Activated naive CD4-positive, alpha-beta T cell treated with anti-CD3 and anti-CD28 coated beads, Interleukin-2, amount 50 U/mL, for 24 hours (primary cell): ENCODE data around the gene FAM240B.

Experiments used
- H3K27ac Mint-ChIP-seq: one replicate; pipeline ENCODE4 v1.8.0; 2021; ENCODE audit warnings: mild to moderate bottlenecking, mixed read lengths
- H3K27me3 Mint-ChIP-seq: one replicate; pipeline ENCODE4 v1.8.0; 2021; ENCODE audit warnings: mixed read lengths
- H3K36me3 Mint-ChIP-seq: one replicate; pipeline ENCODE4 v1.8.0; 2021; ENCODE audit warnings: mixed read lengths
- H3K4me1 Mint-ChIP-seq: one replicate; pipeline ENCODE4 v1.8.0; 2021; ENCODE audit warnings: mixed read lengths
- H3K4me3 Mint-ChIP-seq: one replicate; pipeline ENCODE4 v1.8.0; 2021; ENCODE audit warnings: mild to moderate bottlenecking, mixed read lengths
- H3K9me3 Mint-ChIP-seq: one replicate; pipeline ENCODE4 v1.8.0; 2021; ENCODE audit warnings: mixed read lengths

FAM240B gene

GRCh38 chr9:38720083-38720745, at the start of gene FAM240B:
TSS of gene FAM240B (minus strand) at chr9:38720133. CDS start at chr9:38703999, 16,134 bp downstream.
- Mint-ChIP-seq H3K4me1 (no peaks in the 10 kb centered on the region), H3K9me3 (no peaks in the 10 kb centered on the region), H3K4me3 (no peak within 1 kb of the TSS), H3K27me3 (peaks cover 4% of the 10 kb centered on the region), H3K36me3 (no peaks in the 10 kb centered on the region), H3K27ac (no peak within 1 kb of the TSS)

DNA sequence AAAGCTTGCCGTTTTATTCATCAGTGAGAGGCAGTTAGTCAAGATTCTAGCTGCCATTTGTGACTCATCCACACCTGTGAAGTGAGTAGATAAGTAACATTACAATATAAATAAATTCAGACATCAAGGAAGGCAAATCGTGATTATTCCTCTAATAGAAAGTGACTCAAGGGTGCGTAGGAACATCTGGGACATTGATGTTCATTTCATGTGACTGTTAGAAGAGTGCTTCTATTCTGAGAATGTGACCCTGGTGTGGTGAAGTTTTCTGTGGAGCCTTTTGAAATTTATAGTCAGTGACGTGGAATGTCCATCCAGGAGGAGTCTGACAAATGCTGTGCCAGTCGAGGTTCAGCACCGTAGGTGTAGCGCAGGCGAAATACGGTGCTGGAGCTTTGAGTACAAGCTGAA, 48.4 kb upstream of the FAM240B start:
- Mint-ChIP-seq H3K9me3 (no peaks in the 10 kb centered on the region), H3K27ac (no peak overlapping the region), H3K27me3 (peaks cover 15% of the 10 kb centered on the region), H3K36me3 (peaks cover 1% of the 10 kb centered on the region), H3K4me3 (no peak overlapping the region), H3K4me1 (no peaks in the 10 kb centered on the region)

- H3K9me3 Mint-ChIP-seq, result no peaks in the 10 kb centered on the region
- H3K27me3 Mint-ChIP-seq, result peaks cover 16% of the 10 kb centered on the region
- H3K4me3 Mint-ChIP-seq, result no peak overlapping the region
- H3K36me3 Mint-ChIP-seq, result peaks cover 1% of the 10 kb centered on the region
- no peaks in the 10 kb centered on the region for H3K4me1 Mint-ChIP-seq
- no peak overlapping the region for H3K27ac Mint-ChIP-seq
Observed at GRCh38 chr9:38765101-38765500, 45.2 kb upstream of the FAM240B start.

GRCh38 chr9:38761999-38762398, 42.1 kb upstream of the FAM240B start:
- Mint-ChIP-seq H3K4me3 (no peak overlapping the region), H3K36me3 (peaks cover 1% of the 10 kb centered on the region), H3K4me1 (no peaks in the 10 kb centered on the region), H3K27me3 (peaks cover 13% of the 10 kb centered on the region), H3K9me3 (no peaks in the 10 kb centered on the region), H3K27ac (no peak overlapping the region)

- Mint-ChIP-seq H3K27me3 (peaks cover 13% of the 10 kb centered on the region), H3K36me3 (peaks cover 1% of the 10 kb centered on the region), H3K4me3 (no peak overlapping the region), H3K4me1 (no peaks in the 10 kb centered on the region), H3K9me3 (no peaks in the 10 kb centered on the region), H3K27ac (no peak overlapping the region)
Observed at GRCh38 chr9:38761339-38761738, 41.4 kb upstream of the FAM240B start.

GRCh38 chr9:38756702-38757101, 36.8 kb upstream of the FAM240B start:
- H3K4me3 Mint-ChIP-seq, result no peak overlapping the region
- peaks cover 4% of the 10 kb centered on the region for H3K27me3 Mint-ChIP-seq
- H3K9me3 Mint-ChIP-seq, result no peaks in the 10 kb centered on the region
- no peak overlapping the region for H3K27ac Mint-ChIP-seq
- H3K36me3 Mint-ChIP-seq, result no peaks in the 10 kb centered on the region
- no peaks in the 10 kb centered on the region for H3K4me1 Mint-ChIP-seq

DNA sequence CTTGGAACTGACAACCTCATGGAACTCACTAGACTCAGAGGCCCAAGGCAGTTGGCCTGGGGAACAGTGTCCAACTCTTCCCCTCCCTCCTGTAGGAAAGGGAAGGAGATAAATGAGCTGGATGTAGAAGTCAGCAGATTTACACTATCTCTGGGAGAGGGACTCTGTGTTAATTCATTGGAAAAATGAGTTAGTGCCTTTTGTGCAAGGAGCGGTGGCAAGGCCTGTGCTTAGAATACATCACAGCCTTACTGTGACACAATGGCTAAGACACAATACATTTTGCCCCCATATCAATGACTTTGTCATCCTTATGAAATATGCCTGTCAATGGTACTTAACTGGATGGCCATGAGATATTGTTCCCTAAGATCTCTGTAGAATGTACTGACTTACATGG, 28.0 kb upstream of the FAM240B start:
- Mint-ChIP-seq H3K27ac (no peak overlapping the region), H3K27me3 (peaks cover 5% of the 10 kb centered on the region), H3K36me3 (no peaks in the 10 kb centered on the region), H3K4me3 (no peak overlapping the region), H3K4me1 (no peaks in the 10 kb centered on the region), H3K9me3 (no peaks in the 10 kb centered on the region)

DNA sequence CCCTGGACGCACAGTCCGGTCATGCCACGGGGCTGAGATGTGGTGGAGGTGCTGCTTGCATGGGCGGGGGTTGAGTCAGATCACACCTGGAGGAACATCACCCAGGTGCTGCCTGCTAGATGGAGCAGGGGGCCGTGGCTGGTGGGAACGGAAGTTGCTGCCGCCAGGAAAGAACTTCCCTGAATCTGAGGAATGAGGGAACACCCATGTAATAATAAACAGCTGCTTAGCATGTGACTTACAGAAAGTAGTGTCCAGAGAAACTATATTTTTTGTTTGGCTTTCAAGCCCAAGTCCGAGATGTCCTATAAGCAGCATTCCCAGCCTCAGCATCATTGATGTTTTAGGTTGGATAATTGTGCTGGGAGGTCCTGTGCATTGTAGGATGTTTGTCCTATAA, 27.1 kb upstream of the FAM240B start:
- peaks cover 7% of the 10 kb centered on the region for H3K27me3 Mint-ChIP-seq

GRCh38 chr9:38746303-38746702, 26.4 kb upstream of the FAM240B start:
- Mint-ChIP-seq H3K27me3 (peaks cover 6% of the 10 kb centered on the region), H3K4me3 (no peak overlapping the region), H3K4me1 (no peaks in the 10 kb centered on the region), H3K27ac (no peak overlapping the region), H3K36me3 (no peaks in the 10 kb centered on the region), H3K9me3 (no peaks in the 10 kb centered on the region)

More for the DNA sequence above, 27.1 kb upstream of the FAM240B start:
- Mint-ChIP-seq H3K36me3 (no peaks in the 10 kb centered on the region), H3K4me3 (no peak overlapping the region), H3K27ac (no peak overlapping the region), H3K9me3 (no peaks in the 10 kb centered on the region), H3K4me1 (no peaks in the 10 kb centered on the region)

DNA sequence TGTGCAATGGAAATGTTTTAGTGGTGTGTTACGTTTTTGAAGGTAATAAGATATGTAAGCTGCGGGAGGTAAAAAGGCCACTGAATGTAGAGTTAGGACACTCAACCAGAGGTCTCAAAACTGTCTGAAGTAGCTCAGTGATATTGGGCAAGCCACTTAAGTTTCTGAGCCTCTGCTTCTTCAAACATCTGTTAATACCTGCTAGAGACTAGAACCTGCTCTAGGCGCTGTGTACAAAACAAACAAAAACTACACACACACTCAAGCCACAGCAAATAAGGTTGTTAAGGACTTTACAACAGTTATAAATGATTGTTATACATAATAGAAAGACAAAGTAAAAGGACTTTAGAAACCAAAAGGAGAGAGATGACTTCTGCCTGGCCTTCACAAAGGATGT, 24.6 kb upstream of the FAM240B start:
- H3K36me3 Mint-ChIP-seq, result no peaks in the 10 kb centered on the region
- no peaks in the 10 kb centered on the region for H3K9me3 Mint-ChIP-seq
- H3K4me1 Mint-ChIP-seq, result no peaks in the 10 kb centered on the region
- H3K27me3 Mint-ChIP-seq, result peaks cover 10% of the 10 kb centered on the region
- no peak overlapping the region for H3K27ac Mint-ChIP-seq
- H3K4me3 Mint-ChIP-seq, result no peak overlapping the region

DNA sequence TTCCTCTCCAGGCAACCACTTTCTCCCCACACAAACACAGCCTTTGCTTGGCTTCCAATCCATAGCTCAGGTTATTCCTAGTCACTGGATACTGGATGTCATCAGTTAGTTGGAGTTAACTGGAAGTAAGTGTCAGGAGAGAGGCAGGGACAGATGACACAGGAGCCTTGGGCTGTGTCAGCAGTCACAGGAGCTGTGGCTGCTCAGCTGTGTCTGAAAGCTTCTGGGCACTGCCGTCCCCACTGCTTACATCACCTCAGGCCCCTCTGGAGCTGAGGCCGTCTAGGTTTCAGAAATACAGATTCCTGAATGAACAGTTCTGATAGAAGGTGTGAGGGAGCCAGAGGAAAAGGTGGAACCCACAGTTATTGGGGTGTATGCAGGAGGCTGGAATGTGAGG, 17.3 kb upstream of the FAM240B start:
- no peaks in the 10 kb centered on the region for H3K4me1 Mint-ChIP-seq
- no peaks in the 10 kb centered on the region for H3K36me3 Mint-ChIP-seq
- no peaks in the 10 kb centered on the region for H3K9me3 Mint-ChIP-seq
- H3K4me3 Mint-ChIP-seq, result no peak overlapping the region
- H3K27ac Mint-ChIP-seq, result no peak overlapping the region
- peaks cover 11% of the 10 kb centered on the region for H3K27me3 Mint-ChIP-seq

DNA sequence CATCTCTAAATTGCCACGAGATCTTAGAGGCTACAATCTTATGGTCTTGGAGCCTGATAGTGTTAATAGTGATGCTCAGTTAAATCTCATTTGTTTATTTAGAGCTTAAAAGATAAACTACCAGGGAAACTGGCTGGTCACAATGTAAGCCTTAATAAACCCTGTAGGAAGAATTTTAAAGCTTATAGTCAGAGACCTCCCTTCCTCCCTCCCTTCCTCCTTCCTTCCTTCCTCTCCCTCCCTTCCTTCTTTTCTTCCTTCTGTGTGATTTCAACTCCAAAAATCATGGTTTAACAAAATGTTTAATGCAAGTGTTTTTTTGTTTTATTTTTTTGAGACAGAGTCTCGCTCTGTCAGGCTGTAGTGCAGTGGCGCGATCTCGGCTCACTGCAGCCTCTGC, 14.9 kb upstream of the FAM240B start:
- Mint-ChIP-seq H3K4me3 (no peak overlapping the region), H3K27me3 (peaks cover 7% of the 10 kb centered on the region), H3K27ac (no peak overlapping the region), H3K9me3 (no peaks in the 10 kb centered on the region), H3K36me3 (no peaks in the 10 kb centered on the region), H3K4me1 (no peaks in the 10 kb centered on the region)

- no peak overlapping the region for H3K4me3 Mint-ChIP-seq
- peaks cover 11% of the 10 kb centered on the region for H3K27me3 Mint-ChIP-seq
- H3K9me3 Mint-ChIP-seq, result no peaks in the 10 kb centered on the region
- H3K27ac Mint-ChIP-seq, result no peak overlapping the region
- H3K36me3 Mint-ChIP-seq, result no peaks in the 10 kb centered on the region
- H3K4me1 Mint-ChIP-seq, result no peaks in the 10 kb centered on the region
Observed at GRCh38 chr9:38733503-38733902, 13.6 kb upstream of the FAM240B start.

GRCh38 chr9:38732885-38733284, 13.0 kb upstream of the FAM240B start:
- H3K9me3 Mint-ChIP-seq, result no peaks in the 10 kb centered on the region
- H3K27ac Mint-ChIP-seq, result no peak overlapping the region
- no peaks in the 10 kb centered on the region for H3K4me1 Mint-ChIP-seq
- peaks cover 9% of the 10 kb centered on the region for H3K27me3 Mint-ChIP-seq
- no peaks in the 10 kb centered on the region for H3K36me3 Mint-ChIP-seq
- H3K4me3 Mint-ChIP-seq, result no peak overlapping the region

DNA sequence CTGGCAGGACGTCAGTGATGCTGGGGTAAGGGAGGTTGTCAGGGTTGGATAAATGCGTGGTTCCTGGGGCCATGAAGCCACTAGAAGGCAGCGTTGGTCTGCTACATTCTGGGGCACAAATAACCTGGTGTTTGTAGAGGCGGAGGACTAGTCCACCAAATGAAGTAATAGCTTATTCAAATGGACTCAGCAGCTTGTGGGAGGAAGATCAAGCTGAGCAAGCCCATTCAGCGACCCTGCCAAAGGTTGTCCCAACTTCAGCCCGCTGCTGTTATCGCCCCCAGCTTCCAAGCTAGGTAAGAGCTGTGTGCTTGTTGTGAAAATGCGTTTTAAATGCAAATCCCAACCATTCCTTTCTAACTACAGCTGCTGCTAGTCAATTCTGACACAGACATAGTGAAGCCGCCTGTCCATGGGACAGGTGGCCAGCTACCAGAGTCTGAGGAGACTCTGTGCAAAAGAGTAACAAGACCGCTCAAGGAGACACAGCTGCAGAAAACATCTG, 7.6 kb upstream of the FAM240B start:
- Mint-ChIP-seq H3K27me3 (peaks cover 10% of the 10 kb centered on the region), H3K9me3 (no peaks in the 10 kb centered on the region), H3K27ac (no peak overlapping the region), H3K36me3 (no peaks in the 10 kb centered on the region), H3K4me3 (no peak overlapping the region), H3K4me1 (no peaks in the 10 kb centered on the region)

DNA sequence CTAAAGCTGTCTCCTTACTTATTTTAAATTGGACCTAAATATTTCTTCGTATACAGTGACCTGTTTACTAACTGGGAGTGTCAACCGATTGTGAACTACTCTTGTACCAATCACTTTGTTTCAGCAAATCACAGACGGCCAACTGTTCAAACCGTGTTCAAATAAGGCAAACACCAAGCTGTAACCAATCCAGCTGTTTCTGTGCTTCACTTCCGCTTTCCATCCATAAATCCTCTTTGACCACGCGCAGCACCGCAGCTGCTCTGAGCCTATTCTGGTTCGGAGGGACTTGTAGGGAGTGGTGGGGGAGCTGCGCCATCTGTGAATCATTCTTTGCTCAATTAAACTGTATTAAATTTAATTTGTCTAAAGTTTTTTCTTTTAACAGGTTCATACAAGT, 4.8 kb upstream of the FAM240B start:
- Mint-ChIP-seq H3K4me1 (no peaks in the 10 kb centered on the region), H3K27ac (no peak overlapping the region), H3K27me3 (peaks cover 10% of the 10 kb centered on the region), H3K4me3 (no peak overlapping the region), H3K9me3 (no peaks in the 10 kb centered on the region), H3K36me3 (no peaks in the 10 kb centered on the region)

- Mint-ChIP-seq H3K36me3 (no peaks in the 10 kb centered on the region), H3K4me1 (no peaks in the 10 kb centered on the region), H3K4me3 (no peak overlapping the region), H3K27me3 (peaks cover 6% of the 10 kb centered on the region), H3K27ac (no peak overlapping the region), H3K9me3 (no peaks in the 10 kb centered on the region)
Observed at GRCh38 chr9:38718148-38718547, 1.8 kb downstream of the FAM240B start.
